Motor neuron (in vitro differentiated cells): ENCODE measurements around the gene FAM98A. TPM values are rescaled to one million over a fixed set of nuclear protein-coding genes. Genes with fewer than 3 reads are reported as not detected.

Source experiments
- ATAC-seq, 8 experiments: fragments of 200-7000 bp; cut with Tn5 transposase; replicated peaks in 6 of 8; 2 replicates each; pipeline ENCODE4 v1.8.0; 2021; ENCODE audit warnings: mild to moderate bottlenecking in 8 of 8, moderate library complexity in 8 of 8
- H3K27ac ChIP-seq, 2 donors: fragments of 250-450 bp; sonication (Bioruptor Pico); 2 replicates each; pipeline ENCODE4 v1.9.0; 2021; ENCODE audit warnings: antibody characterized with exemption in 2 of 2, mild to moderate bottlenecking in 2 of 2, moderate library complexity in 1 of 2
- H3K4me1 ChIP-seq, 2 donors: fragments of 250-450 bp; sonication (Bioruptor Pico); replicated peaks in 1 of 2; 2 replicates each; pipeline ENCODE4 v1.6.1; 2021; ENCODE audit warnings: antibody characterized with exemption in 2 of 2, mild to moderate bottlenecking in 2 of 2, moderate library complexity in 1 of 2
- H3K4me3 ChIP-seq, 5 donors: fragments of 250-450 bp; sonication (Bioruptor Pico); 2 replicates each; pipeline ENCODE4 v1.9.0; 2021; ENCODE audit warnings: antibody characterized with exemption in 5 of 5, mild to moderate bottlenecking in 5 of 5, moderate library complexity in 4 of 5
- WGBS, 10 experiments: fragments of 450-650 bp; shearing (Covaris generic); methylation state at CpG; one replicate each; pipeline ENCODE4 v1.0.0; 2022; 5-methylcytosine and 5-hydroxymethylcytosine counted together
- in situ Hi-C, 9 experiments: fragments of 400-800 bp; cut with MboI; loops; one replicate each; pipeline ENCODE4 v1.15.0; 2021; ENCODE audit warnings: low sequenced_read_pairs in 9 of 9, low pct_unique_long_range_greater_than_20kb in 2 of 9; ENCODE audit not compliant: unreplicated experiment in 9 of 9
- total RNA-seq, 8 experiments: library from RNA; unstranded; fragments of 300-600 nt; gene quantifications; 2 replicates each; pipeline versions ENCODE4 v1.2.3 to v1.2.4, GENCODE V29; 2022

Gene FAM98A
- total RNA-seq, 8 experiments from 2014 or later, result 20.1 to 100 (median 40.7) TPM

- in situ Hi-C loops, result loop anchor here in 3 of 9 experiments (25.0 kb wide), 2 partner anchors 549 to 824 kb away; no protein-coding TSS in a partner anchor
- Histone ChIP-seq H3K27ac (no peak overlapping the region), H3K4me1 (no peaks in the 10 kb centered on the region), H3K4me3 (no peak overlapping the region)
- WGBS, 10 experiments, result 40 to 100% (median 100%) methylated on average over 1 to 2 of the region's 2 CpGs; no CpG with 5 or more reads in 1 of the 10 experiments
- no peak for ATAC-seq
These were observed 12.3 kb downstream of the FAM98A start for GRCh38 chr2:33586766-33587165.

- in situ Hi-C loops, result loop anchor here in 3 of 9 experiments (25.0 kb wide), 2 partner anchors 546 to 821 kb away; no protein-coding TSS in a partner anchor
- Histone ChIP-seq H3K4me3 (no peak overlapping the region), H3K4me1 (no peaks in the 10 kb centered on the region), H3K27ac (no peak overlapping the region)
- no peak for ATAC-seq
- WGBS, 10 experiments, result 0 to 40% (median 9%) methylated on average over 1 to 2 of the region's 2 CpGs; no CpG with 5 or more reads in 1 of the 10 experiments
These were observed 15.7 kb downstream of the FAM98A start for GRCh38 chr2:33583194-33583938.

GRCh38 chr2:33581872-33582271 is 17.2 kb downstream of the FAM98A start:
- H3K4me1 ChIP-seq, result no peaks in the 10 kb centered on the region
- no peak for ATAC-seq
- 20 to 90% (median 72%) methylated on average over 1 to 5 of the region's 5 CpGs; no CpG with 5 or more reads in 2 of the 10 experiments for WGBS, 10 experiments
- H3K27ac ChIP-seq, result no peak overlapping the region
- no peak overlapping the region for H3K4me3 ChIP-seq
- in situ Hi-C loops, result loop anchor here in 3 of 9 experiments (25.0 kb wide), 2 partner anchors 545 to 820 kb away; no protein-coding TSS in a partner anchor

GRCh38 chr2:33579227-33579626 is 19.9 kb downstream of the FAM98A start:
- in situ Hi-C loops, result loop anchor here in 3 of 9 experiments (25.0 kb wide), 2 partner anchors 542 to 817 kb away; no protein-coding TSS in a partner anchor
- 37 to 100% (median 76%) methylated on average over 1 to 5 of the region's 5 CpGs; no CpG with 5 or more reads in 2 of the 10 experiments for WGBS, 10 experiments
- Histone ChIP-seq H3K4me1 (no peaks in the 10 kb centered on the region), H3K27ac (no peak overlapping the region), H3K4me3 (no peak overlapping the region)
- peak in 1 of 8 experiments; percentile 58 for ATAC-seq

GRCh38 chr2:33577668-33578067 is 21.4 kb downstream of the FAM98A start:
- ATAC-seq, result peak in 4 of 8 experiments; percentile 2 to 88 (median 73)
- Histone ChIP-seq H3K4me3 (no peak overlapping the region), H3K4me1 (no peaks in the 10 kb centered on the region), H3K27ac (no peak overlapping the region)
- 8 to 60% (median 48%) methylated on average over 1 to 2 of the region's 2 CpGs; no CpG with 5 or more reads in 2 of the 10 experiments for WGBS, 10 experiments
- in situ Hi-C loops, result loop anchor here in 3 of 9 experiments (25.0 kb wide), 2 partner anchors 540 to 815 kb away; no protein-coding TSS in a partner anchor

GRCh38 chr2:33577084-33577483 is 22.0 kb downstream of the FAM98A start:
- in situ Hi-C loops, result loop anchor here in 3 of 9 experiments (25.0 kb wide), 2 partner anchors 540 to 815 kb away; no protein-coding TSS in a partner anchor
- no peak overlapping the region for H3K27ac ChIP-seq
- WGBS, 10 experiments, result 21 to 87% (median 60%) methylated on average over 2 to 8 of the region's 8 CpGs; no CpG with 5 or more reads in 1 of the 10 experiments
- no peak overlapping the region for H3K4me3 ChIP-seq
- no peaks in the 10 kb centered on the region for H3K4me1 ChIP-seq
- peak in 6 of 8 experiments; percentile 35 to 69 (median 58) for ATAC-seq

GRCh38 chr2:33573657-33574056 is 25.4 kb downstream of the FAM98A start:
- Histone ChIP-seq H3K27ac (no peak overlapping the region), H3K4me1 (no peaks in the 10 kb centered on the region), H3K4me3 (no peak overlapping the region)
- ATAC-seq, result no peak
- 75 to 100% (median 89%) methylated on average over 1 to 6 of the region's 6 CpGs for WGBS, 10 experiments
- in situ Hi-C loops, result loop anchor here in 1 of 9 experiments (25.0 kb wide), 1 partner anchor 89 kb away; no protein-coding TSS in a partner anchor

- WGBS, 10 experiments, result 85 to 100% (median 100%) methylated on average over 1 to 2 of the region's 2 CpGs; no CpG with 5 or more reads in 2 of the 10 experiments
These were observed 28.4 kb downstream of the FAM98A start for GRCh38 chr2:33570681-33571080.

GRCh38 chr2:33561872-33562271 is 37.2 kb downstream of the FAM98A start:
- peak in 3 of 8 experiments; percentile 32 to 91 (median 44) for ATAC-seq
- Histone ChIP-seq H3K4me3 (no peak overlapping the region), H3K27ac (no peak overlapping the region), H3K4me1 (no peaks in the 10 kb centered on the region)
- in situ Hi-C loops, result loop anchor here in 1 of 9 experiments (25.0 kb wide), 1 partner anchor 100 kb away; no protein-coding TSS in a partner anchor

More at GRCh38 chr2:33570681-33571080, 28.4 kb downstream of the FAM98A start:
- Histone ChIP-seq H3K4me1 (no peaks in the 10 kb centered on the region), H3K27ac (no peak overlapping the region), H3K4me3 (no peak overlapping the region)
- ATAC-seq, result no peak
- in situ Hi-C loops, result loop anchor here in 1 of 9 experiments (25.0 kb wide), 1 partner anchor 92 kb away; no protein-coding TSS in a partner anchor

GRCh38 chr2:33560017-33560416 is 39.1 kb downstream of the FAM98A start:
- no peak overlapping the region for H3K27ac ChIP-seq
- no peak for ATAC-seq
- no peaks in the 10 kb centered on the region for H3K4me1 ChIP-seq
- H3K4me3 ChIP-seq, result no peak overlapping the region
- in situ Hi-C loops, result loop anchor here in 1 of 9 experiments (25.0 kb wide), 1 partner anchor 102 kb away; no protein-coding TSS in a partner anchor
- WGBS, 10 experiments, result 17 to 100% (median 75%) methylated on average over 1 to 2 of the region's 2 CpGs; no CpG with 5 or more reads in 1 of the 10 experiments

GRCh38 chr2:33559328-33559727 is 39.8 kb downstream of the FAM98A start:
- Histone ChIP-seq H3K4me1 (no peaks in the 10 kb centered on the region), H3K27ac (no peak overlapping the region), H3K4me3 (no peak overlapping the region)
- in situ Hi-C loops, result loop anchor here in 1 of 9 experiments (25.0 kb wide), 1 partner anchor 103 kb away; no protein-coding TSS in a partner anchor
- WGBS, 10 experiments, result 67 to 100% (median 96%) methylated on average over 1 to 3 of the region's 3 CpGs; no CpG with 5 or more reads in 1 of the 10 experiments
- no peak for ATAC-seq

GRCh38 chr2:33555681-33556080 is 43.4 kb downstream of the FAM98A start:
- Histone ChIP-seq H3K4me3 (no peak overlapping the region), H3K27ac (no peak overlapping the region), H3K4me1 (no peaks in the 10 kb centered on the region)
- in situ Hi-C loops, result loop anchor here in 1 of 9 experiments (25.0 kb wide), 1 partner anchor 107 kb away; no protein-coding TSS in a partner anchor
- no peak for ATAC-seq
- WGBS, 10 experiments, result 35 to 87% (median 74%) methylated on average over 1 to 3 of the region's 3 CpGs
